Skin of body (tissue), 2 donors: ENCODE data around the gene EP400. TPM values are rescaled to one million over a fixed set of nuclear protein-coding genes. Genes with fewer than 3 reads are reported as not detected.
"Not testable (repeated sequence)": the region's sequence is repeated elsewhere in the genome, so short reads cannot be mapped to it uniquely, and the experiment has no call there.

ENCODE experiments used
- DNase-seq: peaks from one replicate; lab custom pipeline; 2025; lab: John Stamatoyannopoulos, UW
- total RNA-seq: library from RNA; depleted of rRNA; stranded (reverse); fragments of >200 nt; gene quantifications from one replicate; pipeline ENCODE4 v1.2.3, GENCODE V29; 2014

Gene EP400
- total RNA-seq, 1 donor from 2014 or later: 20.8 TPM

GRCh38 chr12:132081423-132081822 lies 131.7 kb downstream of the EP400 start:
- DNase-seq: no peak

GRCh38 chr12:132083614-132083940 lies 133.8 kb downstream of the EP400 start:
- DNase-seq: no peak

- DNase-seq: peak; percentile 78
Measured at GRCh38 chr12:132083941-132084620, 134.3 kb downstream of the EP400 start.

- DNase-seq: no peak
Measured at GRCh38 chr12:132084621-132085290, 135.0 kb downstream of the EP400 start.

- DNase-seq: no peak
Measured at GRCh38 chr12:132085291-132085635, 135.5 kb downstream of the EP400 start.

- no peak for DNase-seq
Measured at GRCh38 chr12:132089407-132089910, 139.7 kb downstream of the EP400 start.

GRCh38 chr12:132094269-132094891 lies 144.6 kb downstream of the EP400 start:
- no peak for DNase-seq

GRCh38 chr12:132095520-132096409 lies 146.0 kb downstream of the EP400 start:
- DNase-seq: no peak

- no peak for DNase-seq
Measured at GRCh38 chr12:132099739-132100138, 150.0 kb downstream of the EP400 start.

GRCh38 chr12:132100306-132101065 lies 150.7 kb downstream of the EP400 start:
- no peak for DNase-seq

GRCh38 chr12:132102297-132102696 lies 152.6 kb downstream of the EP400 start:
- DNase-seq: no peak

- not testable (repeated sequence) for DNase-seq
Measured at GRCh38 chr12:132103072-132103471, 153.3 kb downstream of the EP400 start.

- DNase-seq: no peak
Measured at GRCh38 chr12:132103542-132104308, 154.0 kb downstream of the EP400 start.

- DNase-seq: no peak
Measured at GRCh38 chr12:132105467-132105866, 155.7 kb downstream of the EP400 start.

- no peak for DNase-seq
Measured at GRCh38 chr12:132106921-132107320, 157.2 kb downstream of the EP400 start.

GRCh38 chr12:132108211-132108832 lies 158.6 kb downstream of the EP400 start:
- DNase-seq: no peak

- DNase-seq: no peak
Measured at GRCh38 chr12:132109741-132110140, 160.0 kb downstream of the EP400 start.

- no peak for DNase-seq
Measured at GRCh38 chr12:132110677-132111076, 160.9 kb downstream of the EP400 start.

- DNase-seq: no peak
Measured at GRCh38 chr12:132111654-132112304, 162.0 kb downstream of the EP400 start.
